HL-60/S4 treated with retinoic acid at 250 ng/mL for 4 days and 3 days (cell line): ENCODE results near the gene RBM4B.

Experiments used
- in situ Hi-C: fragments of 300-500 bp; cut with MboI; formaldehyde crosslinking; loops from 2 replicates; pipeline ENCODE4 v1.7.0; 2022; ENCODE audit warnings: low sequenced_read_pairs

Gene RBM4B

DNA sequence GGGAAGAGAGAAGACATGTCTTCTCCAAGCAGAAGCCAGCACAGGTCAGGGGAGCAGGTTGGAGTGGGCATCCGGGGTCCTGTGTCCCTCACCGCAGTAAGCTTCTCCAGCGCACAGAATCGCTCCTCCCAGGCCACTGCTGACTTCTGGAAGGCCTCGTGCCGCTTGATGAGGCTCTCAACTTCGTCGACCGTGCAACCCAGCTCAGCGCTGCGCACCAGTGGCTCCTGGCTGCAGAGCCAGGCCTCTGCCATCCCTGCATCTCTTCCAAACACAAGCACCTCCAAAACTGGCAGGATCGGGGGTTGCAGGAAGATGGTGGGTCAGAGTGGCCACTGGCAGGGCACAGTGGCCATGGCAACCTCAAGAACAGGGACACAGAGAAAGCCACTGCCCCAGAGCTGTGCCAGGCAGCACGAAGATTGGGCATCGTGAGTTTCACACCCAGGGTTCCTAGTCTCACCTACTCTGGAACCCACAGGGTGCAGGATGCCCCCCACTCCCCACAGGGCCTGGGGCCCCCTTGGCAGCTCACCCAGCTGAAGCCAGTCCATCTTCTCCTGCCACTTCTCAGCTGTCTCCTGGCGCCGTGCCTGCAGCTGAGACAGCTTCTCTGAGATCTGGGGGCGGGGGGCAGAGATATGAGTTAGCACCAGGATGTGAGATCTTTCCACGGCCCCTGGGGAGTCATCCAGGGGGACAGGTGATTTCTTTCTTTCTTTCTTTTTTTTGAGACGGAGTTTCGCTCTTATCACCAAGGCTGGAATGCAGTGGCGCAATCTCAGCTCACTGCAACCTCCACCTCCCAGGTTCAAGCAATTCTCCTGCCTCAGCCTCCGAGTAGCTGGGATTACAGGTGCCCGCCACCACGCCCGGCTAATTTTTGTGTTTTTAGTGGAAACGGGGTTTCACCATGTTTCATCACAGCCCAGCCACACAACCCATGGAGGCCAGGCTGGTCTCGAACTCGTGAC, 11.2 kb upstream of the RBM4B start:
- in situ Hi-C loops = loop anchor here (25.0 kb wide), 2 partner anchors 148 to 277 kb away; partner anchors contain the start of genes NPAS4 and RCE1

DNA sequence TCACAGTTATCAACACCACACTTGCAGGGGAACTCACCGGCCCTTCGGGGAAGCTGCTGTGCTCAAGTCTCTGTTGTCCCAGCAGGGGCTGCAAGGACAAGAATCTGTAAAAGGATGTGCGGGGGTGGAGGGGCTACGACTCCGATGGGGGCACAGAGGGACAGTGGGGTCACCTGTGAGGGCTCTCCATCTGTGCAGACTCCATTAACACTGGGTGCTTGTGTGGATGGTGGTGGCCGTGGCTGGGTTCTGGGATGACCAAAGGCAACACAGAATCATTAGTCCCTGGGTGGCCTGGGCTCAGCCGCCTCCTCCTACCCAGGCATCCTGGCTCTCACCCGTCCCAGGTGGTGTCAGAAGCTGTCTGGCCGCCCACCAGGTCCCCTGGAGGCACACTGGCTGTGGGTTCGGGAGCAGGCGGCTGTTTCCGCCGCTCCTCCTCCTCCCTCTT, 10.2 kb upstream of the RBM4B start:
- in situ Hi-C loops = loop anchor here (25.0 kb wide), 2 partner anchors 149 to 276 kb away; partner anchors contain the start of genes NPAS4 and RCE1

DNA sequence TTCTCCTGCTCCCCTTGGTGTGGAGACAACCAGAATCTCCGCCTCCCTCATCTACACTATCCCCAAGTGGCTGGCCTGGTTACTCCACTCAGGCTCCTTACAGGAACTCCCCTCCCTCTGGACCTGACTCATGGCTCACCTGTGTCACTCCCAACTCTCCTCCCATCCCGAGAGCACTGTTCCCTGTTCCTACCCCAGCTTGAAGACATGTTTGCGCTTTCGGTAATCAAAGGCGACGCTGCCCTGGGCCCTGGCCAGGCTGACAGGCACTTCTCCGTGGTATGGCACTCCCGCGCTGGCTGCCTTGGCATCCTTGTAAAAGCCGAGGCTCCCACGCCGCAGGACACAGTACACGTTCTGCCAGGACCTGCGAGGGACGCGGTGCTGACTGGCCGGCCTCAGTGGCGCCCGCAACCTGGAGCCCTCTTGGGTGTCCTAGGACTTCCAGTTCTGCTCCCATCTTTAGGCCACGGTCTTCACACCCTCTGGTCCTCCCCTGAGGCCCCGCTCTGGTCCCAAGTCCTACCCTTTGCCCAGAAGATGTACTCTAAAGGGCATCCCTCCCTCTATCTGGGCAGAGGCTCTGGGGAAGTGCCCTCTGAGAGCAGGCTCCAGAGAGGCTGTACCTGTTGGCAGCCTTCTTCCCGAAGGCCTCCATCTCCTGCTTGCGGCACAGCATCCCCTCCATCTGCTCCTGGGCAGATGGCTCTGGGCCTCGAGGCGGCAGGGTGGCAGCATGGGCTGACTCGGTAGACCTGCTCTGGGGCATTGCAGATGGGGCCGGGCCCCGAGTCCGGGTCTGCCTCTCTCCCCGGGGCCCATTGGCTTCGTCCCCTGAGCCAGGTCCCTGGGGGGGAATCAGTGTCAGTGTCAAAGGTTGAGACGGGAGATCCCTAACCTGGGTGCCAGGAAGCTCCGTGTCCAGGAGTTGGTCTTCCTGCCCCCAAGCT, 9.4 kb upstream of the RBM4B start:
- in situ Hi-C loops = loop anchor here (25.0 kb wide), 2 partner anchors 150 to 275 kb away; partner anchors contain the start of genes NPAS4 and RCE1

DNA sequence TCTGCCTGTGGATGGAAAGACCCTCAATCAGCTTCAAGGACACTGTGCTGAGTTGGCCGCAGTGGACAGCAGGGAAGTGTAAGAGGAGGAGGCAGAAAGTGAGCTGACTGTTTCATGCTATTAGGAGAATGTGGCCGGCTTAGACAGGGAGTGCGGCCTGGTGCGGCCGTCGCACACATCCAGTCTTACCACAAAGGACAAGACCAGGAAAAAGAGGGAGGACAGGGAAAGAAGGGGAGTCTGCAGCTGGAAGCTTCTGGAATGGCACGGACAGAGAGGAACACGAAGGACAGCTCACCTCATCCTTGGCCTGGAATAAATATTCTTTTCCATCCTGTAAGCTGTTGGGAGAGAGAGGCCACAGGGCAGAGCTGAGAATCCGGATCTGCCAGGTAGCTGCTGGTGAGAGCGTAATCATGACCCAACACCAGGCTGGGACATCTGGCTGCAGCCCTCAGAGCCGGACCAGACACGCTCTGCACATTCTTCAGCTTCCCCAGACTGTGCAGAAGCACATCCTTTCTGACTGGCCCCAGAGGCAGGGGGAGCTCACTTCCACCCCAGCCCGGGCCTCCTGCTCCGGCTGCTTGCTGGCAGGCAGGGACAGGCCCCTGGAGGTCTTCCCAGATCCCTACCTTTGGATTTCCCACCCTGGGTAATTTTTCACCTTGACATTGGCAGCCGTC, 8.6 kb upstream of the RBM4B start:
- in situ Hi-C loops = loop anchor here (25.0 kb wide), 2 partner anchors 151 to 274 kb away; partner anchors contain the start of genes NPAS4 and RCE1

DNA sequence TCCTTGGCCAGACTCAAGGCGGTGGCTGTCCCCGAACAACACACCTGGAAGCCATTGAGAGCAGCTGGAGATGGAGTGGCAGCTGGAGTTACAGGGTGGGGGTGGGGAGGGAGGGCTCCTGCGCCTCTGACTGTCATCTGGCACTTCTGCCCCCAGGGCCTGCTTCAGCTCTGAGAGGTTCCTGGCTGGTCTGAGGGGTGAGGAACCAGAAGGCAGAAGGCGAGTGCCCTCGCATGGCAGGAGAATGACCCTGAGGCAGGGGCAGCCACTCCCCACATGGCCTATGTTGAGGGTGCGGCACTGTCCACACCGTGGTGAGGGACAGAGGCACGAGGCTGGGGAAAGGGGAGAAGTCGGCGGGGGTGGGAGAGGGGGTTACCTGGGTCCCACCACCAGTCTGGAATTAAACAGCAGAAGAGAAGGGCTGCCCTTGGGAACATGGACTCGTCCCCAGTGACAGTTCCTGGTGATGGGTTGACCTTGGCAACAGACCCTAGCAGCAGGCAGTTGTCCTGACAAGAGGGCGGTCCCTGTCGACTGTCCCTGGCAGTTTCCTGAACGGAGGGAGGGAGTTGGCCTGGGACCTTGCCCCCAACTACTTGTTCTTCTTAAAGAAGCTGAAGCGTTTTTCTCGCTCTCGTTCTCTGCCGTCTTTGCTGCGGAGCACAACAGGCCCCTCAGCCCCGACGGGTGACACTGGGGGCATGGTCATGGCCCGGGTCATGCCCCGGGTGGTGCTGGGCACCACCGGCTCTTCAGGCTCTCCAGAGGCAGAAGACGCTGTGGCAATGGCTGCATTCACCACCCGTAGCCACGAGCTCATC, 7.8 kb upstream of the RBM4B start:
- in situ Hi-C loops = loop anchor here (25.0 kb wide), 2 partner anchors 152 to 273 kb away; partner anchors contain the start of genes NPAS4 and RCE1

DNA sequence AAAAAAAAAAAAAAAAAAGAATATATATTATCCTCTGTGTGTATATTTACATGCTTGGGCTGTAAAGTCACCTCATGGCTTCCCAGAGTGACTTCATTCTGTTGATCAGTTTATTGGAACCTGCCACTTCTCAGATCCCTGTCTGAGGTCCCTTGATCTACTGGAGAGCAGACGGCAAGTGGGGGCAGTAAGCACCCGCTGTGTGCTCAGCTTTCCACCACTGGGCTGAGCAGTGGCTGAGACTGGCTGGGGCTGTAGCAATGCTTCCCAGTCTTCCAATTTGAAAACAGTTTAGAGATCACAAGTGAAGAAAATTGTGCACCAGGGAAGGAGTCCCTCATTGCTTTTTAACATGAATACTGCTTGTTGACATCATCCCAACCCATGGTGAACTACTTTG, 6.9 kb upstream of the RBM4B start:
- in situ Hi-C loops = loop anchor here (25.0 kb wide), 2 partner anchors 153 to 272 kb away; partner anchors contain the start of genes NPAS4 and RCE1

DNA sequence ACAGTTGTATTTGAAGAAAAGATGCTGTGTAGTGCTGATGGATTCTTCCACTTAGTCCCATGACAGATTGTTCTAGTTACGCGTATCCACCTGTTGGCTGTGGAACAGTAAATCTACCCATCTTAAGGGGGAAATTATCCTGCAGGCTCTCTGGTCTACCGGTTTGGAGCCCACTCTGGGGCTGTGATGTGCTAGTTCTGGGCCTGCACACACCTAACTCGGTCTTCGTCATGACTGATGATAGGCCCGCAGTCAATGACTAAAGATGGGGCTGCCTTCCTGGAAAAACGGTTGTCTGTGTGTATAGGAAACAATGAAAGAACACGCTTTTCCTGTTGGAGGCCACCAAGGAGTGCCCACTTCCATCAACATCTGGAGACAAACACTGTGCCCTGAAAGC, 6.2 kb upstream of the RBM4B start:
- in situ Hi-C loops = loop anchor here (25.0 kb wide), 2 partner anchors 153 to 272 kb away; partner anchors contain the start of genes NPAS4 and RCE1

DNA sequence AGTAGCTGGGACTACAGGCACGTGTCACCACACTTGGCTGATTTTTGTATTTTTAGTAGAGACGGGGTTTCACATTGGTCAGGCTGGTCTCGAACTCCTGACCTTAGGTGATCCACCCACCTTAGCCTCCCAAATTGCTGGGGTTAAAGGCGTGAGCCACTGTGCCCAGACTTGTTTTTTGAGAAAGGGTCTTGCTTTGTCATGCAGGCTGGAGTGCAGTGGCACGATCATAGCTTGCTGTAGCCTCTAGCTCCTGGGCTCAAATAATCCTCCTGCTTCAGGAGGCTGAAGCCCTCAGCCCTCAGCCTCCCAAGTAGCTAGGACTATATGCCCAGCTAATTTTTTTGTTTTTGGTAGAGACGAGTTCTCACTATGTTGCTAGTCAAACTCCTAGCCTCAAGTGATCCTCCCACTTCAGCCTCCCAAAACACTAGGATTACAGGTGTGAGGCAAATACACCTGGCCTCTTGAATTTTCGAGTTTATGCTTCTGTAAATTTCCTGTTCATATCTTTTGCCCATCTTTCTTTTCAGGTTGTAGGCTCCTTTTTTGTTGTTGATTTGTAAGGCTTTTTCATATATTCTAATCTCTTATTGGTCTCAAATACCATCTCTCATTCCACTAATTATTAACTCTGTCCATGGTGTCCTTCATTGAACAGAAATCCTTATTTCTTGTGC, 3.4 kb upstream of the RBM4B start:
- in situ Hi-C loops = loop anchor here (25.0 kb wide), 2 partner anchors 156 to 269 kb away; partner anchors contain the start of genes NPAS4 and RCE1

DNA sequence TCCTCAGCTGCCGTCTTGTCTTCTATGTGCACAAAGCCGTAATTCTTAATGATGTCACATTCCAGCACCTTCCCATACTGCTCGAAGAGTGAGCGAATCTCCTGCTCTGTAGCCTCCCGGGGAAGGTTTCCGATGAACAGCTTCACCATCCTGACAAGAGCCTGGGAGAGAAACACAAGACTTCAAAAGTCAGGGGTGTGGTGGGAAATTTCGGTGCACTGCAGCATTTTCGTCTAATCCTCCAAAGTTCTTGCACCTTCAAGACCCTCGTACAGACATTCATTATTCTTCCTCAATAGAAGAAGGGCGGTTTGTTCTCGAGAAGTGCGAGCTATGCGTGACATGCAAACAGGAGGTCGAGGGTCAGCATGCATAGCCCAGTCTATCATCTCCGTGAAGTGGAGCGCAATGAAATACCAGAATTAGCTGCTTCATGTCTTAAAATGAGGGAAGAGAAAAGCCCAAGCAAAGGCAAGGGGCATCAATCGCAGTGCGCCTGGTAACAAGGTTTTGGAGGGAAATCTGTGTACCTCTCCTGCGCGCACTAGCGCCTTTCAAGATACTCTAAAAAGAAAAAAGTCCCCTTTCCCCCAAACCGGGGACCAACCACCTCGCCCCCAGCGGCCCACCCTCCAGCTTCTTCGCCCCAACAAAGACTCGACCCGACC, 622 bp downstream of the RBM4B start:
- in situ Hi-C loops = loop anchor here (25.0 kb wide), 2 partner anchors 160 to 265 kb away; partner anchors contain the start of genes NPAS4 and RCE1

DNA sequence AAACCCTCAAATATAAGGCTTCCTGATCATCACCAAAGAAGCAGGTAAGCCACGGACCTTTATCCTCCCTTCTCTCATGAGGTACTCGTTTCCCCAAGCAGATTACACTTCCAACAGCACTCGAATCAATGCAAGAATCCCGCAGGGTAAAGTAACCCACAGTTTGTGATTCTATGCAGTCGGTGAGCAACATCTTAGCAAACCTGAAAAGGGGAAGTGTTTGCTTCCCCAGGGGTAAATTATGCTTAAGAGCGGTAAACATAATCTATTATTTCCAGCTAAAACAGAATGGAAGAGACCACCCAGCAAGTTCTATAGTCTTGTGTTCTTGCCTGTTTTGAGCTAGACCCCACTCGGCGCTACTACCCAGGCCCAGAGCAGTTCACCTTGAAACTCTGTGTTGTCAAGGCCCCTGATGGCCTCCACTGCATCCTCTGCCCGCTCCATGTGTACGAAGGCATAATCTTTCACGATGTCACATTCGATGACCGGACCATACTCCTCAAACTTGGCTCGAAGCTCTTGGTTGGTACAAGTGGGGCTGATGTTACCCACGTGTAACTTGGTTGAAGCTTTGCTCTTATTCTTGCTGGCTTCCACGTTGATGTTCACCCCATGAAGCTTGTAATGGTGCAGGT, 1.3 kb downstream of the RBM4B start:
- in situ Hi-C loops = loop anchor here (25.0 kb wide), 2 partner anchors 161 to 264 kb away; partner anchors contain the start of genes NPAS4 and RCE1

DNA sequence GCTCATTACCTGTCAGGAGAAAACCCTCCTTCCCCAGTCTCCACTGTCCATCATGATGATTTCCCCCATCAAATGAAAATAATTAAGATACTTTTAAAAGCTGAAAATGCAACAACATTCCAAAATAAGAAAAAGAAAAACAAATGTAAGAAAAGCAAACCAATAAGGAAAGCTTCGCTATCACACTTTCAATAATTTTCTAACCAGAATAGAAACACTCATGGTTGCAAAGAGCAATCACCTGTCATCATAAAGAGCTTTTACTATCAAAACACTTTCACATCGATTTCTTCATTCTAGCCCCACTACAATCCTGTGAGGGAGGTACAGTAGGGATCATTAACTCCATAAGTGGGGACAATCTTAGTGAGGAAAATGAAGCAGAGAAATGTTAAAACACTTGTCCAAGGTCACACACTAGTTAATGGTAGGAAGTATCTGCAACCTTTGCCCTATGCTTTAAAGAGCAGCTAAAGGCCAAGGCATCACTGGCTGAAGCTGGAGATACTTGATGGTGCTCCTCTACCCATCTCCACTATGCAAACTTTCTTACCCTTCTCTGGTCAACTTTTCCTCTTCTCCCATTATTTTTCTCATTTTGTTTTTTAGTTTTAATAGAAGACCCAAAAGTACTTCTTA, 2.6 kb downstream of the RBM4B start:
- in situ Hi-C loops = loop anchor here (25.0 kb wide), 2 partner anchors 162 to 263 kb away; partner anchors contain the start of genes NPAS4 and RCE1

DNA sequence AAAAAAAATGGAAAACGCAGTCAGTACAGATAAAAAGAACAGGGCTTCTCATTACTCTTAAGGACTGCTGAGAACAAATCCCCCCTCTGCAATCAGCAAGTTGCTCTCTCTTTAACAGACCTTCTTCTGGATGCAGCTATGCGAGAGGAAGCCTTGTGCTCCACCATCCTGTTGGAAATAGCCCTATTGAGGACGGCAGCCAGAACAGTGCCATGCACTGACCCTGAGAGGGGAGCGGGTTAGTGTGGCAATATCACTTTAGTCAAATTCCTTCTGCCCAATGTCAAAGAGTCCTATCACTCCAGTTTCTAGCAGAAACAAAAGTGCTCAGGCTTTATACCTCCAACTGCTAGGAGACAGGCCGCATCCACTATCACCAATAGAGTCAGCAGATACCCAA, 6.9 kb downstream of the RBM4B start:
- in situ Hi-C loops = no loop called here

DNA sequence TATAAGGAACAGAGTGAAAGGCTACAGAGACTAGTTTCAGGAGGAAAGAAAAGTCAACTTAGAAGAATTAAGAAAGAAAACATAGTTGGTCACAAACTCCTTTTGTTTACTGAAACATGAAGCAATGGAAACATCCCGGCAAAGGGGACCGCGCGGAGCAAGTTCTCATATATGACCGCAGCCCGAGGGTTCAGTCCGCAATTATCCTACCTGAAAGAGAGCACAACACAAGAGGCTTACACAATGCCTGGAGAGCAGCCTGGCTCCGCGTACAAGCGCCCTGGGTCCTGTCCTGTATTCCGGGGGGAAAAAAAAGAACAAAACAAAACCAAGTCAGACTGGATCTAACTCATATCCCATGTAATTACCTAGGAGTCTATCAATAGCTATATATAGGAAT, 12.3 kb downstream of the RBM4B start:
- in situ Hi-C loops = no loop called here

DNA sequence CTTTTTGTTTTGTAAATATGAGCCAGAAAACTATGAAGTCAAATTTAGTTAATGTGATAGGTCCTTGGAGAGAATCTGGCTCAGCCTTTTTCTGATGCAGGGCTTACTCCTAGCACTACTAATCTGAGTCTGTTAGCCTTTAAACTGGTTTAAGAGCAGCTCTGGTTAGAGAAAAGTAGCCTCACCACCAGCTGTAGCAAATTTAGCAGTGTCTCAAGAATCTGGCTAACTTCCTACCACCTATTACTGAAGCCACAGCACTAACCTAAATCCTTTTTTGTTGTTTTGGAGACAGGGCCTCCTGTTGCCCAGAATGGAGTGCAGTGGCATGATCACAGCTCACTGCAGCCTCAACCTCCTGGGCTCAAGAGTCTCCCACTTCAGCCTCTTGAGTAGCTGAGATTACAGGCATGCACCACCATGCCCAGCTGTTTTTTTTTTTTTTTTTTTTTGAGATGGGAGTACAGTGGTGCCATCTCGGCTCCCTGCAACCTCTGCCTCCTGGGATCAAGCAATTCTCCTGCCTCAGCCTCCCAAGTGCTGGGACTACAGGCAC, 13.9 kb downstream of the RBM4B start:
- in situ Hi-C loops = no loop called here

DNA sequence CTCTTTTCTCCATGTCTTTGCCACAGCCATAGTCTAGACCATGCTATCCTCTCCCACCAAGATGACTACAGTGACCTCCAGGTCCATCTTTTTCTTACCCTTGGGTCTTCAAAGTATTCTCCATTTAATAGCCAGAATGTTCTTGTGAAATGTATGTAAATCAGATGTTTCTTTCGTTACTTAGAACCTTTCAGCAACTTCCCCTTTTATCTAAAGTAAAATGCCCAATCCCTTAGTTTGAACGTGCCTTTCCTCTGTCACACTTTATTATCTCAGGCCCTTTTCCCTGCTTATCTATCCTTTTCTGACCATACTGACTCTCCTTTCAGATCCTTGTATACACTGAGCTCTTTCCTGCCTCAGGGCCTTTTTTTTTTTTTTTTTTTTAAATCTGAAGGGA, 17.9 kb downstream of the RBM4B start:
- in situ Hi-C loops = no loop called here

DNA sequence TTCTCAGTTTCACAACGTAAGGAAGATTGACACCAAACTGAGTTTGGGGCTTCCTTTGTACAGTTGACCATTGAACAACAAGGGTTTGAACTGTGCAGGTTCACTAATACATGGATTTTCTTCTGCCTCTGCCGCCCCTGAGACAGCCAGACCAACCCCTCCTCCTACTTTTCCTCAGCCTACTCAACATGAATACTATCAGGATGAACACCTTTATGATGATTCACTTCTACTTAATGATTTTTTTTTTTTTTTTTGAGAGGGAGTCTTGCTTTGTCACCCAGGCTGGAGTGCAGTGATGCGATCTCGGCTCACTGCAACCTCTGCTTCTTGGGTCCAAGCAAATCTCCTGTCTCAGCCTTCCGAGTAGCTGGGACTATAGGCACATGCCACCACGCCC, 24.6 kb downstream of the RBM4B start:
- in situ Hi-C loops = no loop called here

DNA sequence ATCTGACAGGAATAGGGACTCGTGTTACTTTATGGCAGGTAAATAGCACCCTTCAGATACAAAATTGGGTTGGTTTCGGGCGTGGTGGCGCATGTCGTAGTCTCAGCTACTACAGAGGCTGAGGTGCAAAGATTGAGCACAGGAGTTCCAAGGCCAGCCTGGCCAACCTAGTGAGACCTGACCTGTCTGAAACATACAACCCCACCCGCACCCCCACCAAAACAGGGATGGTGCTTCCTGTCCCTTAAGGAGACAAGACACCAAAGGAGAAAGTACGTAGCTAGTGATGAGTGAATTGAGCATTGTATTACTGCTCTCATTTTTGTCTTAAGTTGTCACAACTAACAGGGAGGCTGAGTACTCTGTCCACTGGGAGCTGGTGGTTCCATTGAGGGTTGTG, 25.0 kb downstream of the RBM4B start:
- in situ Hi-C loops = no loop called here
